ENCODE results near the gene THTPA.

THTPA gene

GRCh38 chr14:23548351-23549318 is 7.4 kb upstream of the THTPA start:
- no peak overlapping the region for H3K4me3 ChIP-seq (ENCODE audit: low read depth, low read length)
- no peak for TF ChIP-seq CTCF (IDR thresholded peaks at IDR 0.05; ENCODE audit: low read depth, low read length)

DNA sequence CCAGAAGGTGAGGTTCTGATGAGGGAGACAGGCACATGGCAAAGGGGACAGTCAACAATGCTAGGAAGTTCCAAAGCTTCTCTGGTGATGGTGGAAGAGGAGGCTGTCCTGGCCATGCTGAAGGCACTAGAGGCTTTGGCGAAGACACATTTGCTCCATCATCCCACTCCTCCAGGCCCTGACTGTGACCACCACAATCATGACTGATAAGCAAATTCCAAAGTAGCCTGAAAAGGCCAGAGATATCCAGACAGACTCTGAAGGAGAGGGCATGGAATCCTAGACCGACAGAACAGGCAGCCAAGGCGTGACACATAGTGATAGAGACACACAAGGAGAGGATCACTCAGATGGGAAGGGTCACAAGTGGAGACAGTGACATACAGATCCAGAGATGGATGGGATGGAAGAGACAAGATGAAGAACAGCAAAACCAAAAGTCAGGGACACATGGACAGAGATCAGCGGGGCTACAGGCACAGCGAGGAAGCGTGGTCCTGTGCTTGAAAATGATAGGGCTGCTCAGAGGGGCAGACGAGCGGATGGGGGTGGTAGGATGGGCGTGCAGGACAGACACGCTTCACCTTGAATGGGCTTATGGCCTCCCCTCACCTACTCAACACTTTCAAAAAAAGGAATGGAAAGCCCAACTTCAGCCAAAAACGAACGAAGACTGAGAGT is 5.8 kb upstream of the THTPA start:
- H3K4me3 ChIP-seq (ENCODE audit: low read depth, low read length), result peak overlapping the region; percentile 54

GRCh38 chr14:23550812-23551265 is 5.2 kb upstream of the THTPA start:
- H3K4me3 ChIP-seq (ENCODE audit: low read depth, low read length), result peak overlapping the region; percentile 54
- no peak for TF ChIP-seq CTCF (IDR thresholded peaks at IDR 0.05; ENCODE audit: low read depth, low read length)

More for the DNA sequence above, 5.8 kb upstream of the THTPA start:
- no peak for TF ChIP-seq CTCF (IDR thresholded peaks at IDR 0.05; ENCODE audit: low read depth, low read length)

DNA sequence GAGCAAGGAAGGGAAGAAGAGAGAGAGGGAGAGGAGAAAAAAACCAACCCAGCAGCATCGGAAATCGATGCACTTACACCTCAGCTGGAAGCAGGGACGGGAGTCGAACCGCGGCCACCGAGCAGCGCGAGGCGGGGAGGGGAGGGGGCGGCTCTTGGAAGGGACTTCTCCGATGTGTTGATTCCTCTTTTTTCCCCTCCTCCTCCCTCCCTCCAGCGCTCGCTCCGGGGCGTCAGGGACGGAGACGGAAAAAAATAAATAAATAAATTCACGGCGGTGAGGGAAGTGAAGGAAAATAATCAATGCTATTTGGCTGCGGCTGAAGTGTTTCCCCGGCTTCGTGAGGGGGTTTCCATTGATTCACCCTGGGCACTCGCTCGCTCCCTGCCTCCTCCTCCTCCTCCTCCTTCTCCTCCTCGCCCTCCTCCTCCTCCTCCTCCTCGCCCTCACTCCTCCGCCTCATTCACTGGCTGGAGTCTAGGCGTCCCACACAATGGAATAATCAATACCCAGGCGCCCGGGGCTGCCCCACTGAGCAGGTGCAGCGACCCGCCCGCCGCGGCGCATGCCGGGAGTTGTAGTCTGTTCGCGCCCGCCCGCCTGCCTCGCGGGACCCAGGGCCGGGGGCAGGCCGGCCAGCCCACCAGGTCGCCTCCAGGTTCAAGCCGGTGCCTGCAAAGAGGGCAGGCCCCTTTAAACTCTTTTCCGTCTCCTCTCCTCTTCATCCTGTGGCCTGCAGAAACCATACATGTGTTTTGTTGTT is 4.6 kb upstream of the THTPA start, which contains the start of gene ZFHX2:
ZFHX2 (minus strand) TSS at position 500 of the 763 bp plus-strand sequence. CDS start 16,440 bp downstream, outside the sequence.
- no peak for TF ChIP-seq CTCF (IDR thresholded peaks at IDR 0.05; ENCODE audit: low read depth, low read length)
- H3K4me3 ChIP-seq (ENCODE audit: low read depth, low read length), result peak within 1 kb of the TSS; percentile 54

- no peak for TF ChIP-seq CTCF (IDR thresholded peaks at IDR 0.05; ENCODE audit: low read depth, low read length)
- peak overlapping the region; percentile 86 for H3K4me3 ChIP-seq (ENCODE audit: low read depth, low read length)
These were observed 564 bp upstream of the THTPA start for GRCh38 chr14:23555533-23555881.

DNA sequence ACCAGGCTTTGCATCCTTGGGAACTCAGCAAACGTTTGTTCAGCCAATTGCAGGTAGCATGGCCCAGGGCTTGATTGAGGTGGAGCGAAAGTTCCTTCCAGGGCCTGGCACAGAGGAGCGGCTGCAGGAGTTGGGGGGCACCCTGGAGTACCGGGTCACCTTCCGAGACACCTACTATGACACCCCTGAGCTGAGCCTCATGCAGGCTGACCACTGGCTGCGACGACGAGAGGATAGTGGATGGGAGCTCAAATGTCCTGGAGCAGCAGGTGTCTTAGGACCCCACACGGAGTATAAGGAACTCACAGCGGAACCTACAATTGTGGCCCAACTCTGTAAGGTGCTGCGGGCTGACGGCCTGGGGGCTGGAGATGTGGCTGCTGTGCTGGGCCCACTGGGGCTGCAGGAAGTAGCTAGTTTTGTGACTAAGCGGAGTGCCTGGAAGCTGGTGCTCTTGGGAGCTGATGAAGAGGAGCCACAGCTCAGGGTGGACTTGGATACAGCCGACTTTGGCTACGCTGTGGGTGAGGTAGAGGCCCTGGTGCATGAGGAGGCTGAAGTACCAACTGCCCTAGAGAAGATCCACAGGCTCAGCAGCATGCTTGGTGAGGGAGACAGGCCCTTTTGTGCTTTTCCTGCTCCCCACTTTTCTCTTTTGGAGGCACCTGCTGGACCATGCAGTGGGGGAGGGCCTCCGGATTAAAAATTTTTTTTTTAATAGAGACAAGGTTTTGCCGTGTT is 799 bp downstream of the THTPA start:
- peak overlapping the region; percentile 86 for H3K4me3 ChIP-seq (ENCODE audit: low read depth, low read length)
- TF ChIP-seq CTCF (IDR thresholded peaks at IDR 0.05; ENCODE audit: low read depth, low read length), result no peak
